ENCODE measurements around the gene SFI1.
A peak's percentile ranks its signal among the peaks of the same experiment; 100 is the strongest.
"Not testable (repeated sequence)": the region's sequence is repeated elsewhere in the genome, so short reads cannot be mapped to it uniquely, and the experiment has no call there.

Gene SFI1

GRCh38 chr22:31496007-31496734 lies at the start of gene SFI1:
TSS of gene SFI1 (plus strand) at chr22:31496536. CDS start at chr22:31508285, 11,749 bp downstream.
- peak; percentile 88 for DNase-seq

DNA sequence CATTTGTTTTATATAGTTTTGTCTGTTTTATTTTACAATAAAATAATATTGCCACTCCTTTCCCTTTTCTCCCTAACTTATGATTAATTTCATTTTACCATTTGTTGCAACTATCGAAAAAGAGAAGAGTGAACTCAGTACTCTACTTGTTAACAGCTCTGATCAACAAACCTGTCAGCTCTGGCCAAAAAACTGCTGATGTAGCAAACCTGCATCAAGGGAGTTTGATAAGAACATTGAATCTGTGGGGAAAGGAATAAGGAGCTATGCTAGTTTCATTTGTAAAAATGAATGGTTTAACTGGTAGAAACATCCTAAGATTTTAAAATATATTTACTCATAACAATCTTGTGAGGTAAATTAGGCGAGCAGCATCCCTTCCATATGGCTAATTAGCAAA lies 49.6 kb upstream of the SFI1 start:
- DNase-seq: no peak

GRCh38 chr22:31447337-31447736 lies 49.0 kb upstream of the SFI1 start:
- no peak for DNase-seq

DNA sequence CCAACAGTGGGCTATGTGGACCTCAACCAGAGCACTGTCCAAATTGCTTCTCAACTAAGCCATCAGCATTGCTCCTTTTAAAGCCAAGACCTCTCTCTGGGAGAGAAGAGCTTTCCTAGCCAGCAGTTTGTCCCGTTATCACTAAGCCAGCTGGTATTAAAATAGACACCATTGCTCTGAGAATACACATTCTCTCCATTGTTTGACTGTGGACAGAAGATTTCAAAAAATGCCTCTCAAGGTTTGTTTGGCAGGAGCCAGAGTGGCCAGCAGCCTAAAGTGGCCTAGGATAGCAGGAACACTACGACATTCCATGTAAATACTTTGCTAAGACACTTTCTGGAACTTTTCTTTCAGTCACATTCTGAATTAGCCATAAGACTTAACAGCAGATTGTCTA lies 48.0 kb upstream of the SFI1 start:
- DNase-seq: no peak

GRCh38 chr22:31449506-31449905 lies 46.8 kb upstream of the SFI1 start:
- no peak for DNase-seq

DNA sequence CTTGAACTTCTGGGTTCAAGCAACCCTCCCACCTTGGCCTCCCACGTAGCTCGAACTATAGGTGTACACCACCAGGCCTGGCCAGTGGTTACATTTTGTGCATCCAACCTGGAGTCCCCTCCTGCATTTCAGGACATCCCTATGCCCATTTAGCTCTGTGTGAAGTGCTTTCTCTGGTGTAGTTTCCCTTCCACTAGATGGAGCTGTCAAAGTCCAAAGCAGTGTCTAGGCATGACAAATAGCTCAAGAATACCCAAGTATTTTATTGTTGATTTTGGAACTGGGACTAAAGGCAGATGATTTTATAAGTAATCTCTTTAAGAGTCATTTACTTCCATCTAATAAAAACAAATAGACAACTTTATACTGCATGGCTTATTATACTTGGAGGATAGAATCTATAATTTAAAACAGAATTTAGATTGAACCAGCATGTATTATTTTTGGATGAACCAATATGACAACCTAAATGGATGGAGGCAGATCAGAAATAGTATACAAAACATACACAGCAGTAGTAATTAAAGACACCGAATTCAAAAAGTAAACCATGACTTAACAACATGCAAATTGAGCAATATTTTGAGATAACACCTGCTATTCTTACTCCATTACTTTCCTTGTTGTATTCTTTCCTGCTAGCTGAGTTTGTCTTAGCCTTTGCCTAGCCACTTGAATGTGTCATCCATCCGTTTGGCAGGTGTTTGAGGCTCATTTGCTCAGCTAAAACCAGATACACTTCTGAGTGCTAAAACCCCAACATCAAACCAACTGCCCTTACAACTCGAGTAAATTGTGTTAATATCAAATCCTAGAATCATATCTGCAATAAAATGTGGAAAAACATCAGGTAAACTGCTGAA lies 44.4 kb upstream of the SFI1 start:
- DNase-seq: no peak

- DNase-seq: no peak
These were observed 34.6 kb upstream of the SFI1 start for GRCh38 chr22:31461699-31462098.

DNA sequence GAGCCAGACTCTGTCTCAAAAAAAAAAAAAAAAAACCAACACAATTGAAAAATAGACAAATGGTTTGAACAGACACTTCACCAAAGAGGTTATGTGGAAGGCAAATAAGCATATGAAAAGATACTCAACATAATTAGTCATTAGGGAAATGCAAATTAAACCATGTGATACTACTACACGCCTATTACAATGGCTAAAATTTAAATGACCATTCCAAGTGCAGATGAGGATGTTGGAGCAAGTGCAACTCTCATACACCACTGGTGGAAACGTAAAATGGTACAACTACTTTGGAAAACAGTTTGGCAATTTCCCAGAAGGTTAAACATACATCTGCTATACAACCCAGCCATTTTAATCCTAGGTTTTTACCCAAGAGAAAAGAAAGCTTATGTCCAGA lies 31.0 kb upstream of the SFI1 start:
- DNase-seq: no peak

DNA sequence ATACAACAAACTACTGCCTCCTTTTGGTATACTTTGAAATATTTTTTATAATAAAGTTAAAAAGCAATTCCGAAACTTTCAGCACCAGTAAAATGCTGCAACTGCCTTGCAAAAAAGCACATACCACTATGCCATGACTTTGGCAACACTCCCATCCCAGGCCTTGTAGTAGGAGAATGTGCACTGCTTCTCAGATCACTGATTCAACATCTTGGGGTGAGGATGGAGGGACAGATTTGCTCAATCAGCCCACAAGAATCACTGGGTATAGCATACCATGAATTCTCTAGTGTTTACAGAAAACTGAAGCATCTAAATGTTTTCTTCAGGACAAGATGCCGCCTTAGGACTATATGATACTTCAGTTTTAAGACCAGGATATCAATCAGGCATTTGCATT lies 21.6 kb upstream of the SFI1 start:
- no peak for DNase-seq

DNA sequence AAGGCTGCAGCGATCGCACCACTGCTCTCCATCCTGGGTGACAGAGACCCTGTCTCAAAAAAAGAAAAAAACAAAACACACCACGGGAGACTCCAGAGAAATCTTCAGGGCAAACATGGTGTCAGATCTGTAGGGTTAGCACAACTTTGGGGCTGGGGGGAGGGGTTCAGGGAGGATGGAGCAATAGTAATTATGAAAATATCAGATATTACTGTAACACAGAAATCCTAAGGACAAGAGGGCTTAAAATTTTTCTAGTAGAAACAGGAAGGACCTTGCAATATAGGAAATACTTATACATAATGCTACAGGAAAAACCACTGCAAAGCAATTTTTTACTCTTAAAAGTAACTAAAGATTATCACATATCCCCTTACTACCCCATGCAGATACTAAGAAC lies 20.5 kb upstream of the SFI1 start:
- no peak for DNase-seq

DNA sequence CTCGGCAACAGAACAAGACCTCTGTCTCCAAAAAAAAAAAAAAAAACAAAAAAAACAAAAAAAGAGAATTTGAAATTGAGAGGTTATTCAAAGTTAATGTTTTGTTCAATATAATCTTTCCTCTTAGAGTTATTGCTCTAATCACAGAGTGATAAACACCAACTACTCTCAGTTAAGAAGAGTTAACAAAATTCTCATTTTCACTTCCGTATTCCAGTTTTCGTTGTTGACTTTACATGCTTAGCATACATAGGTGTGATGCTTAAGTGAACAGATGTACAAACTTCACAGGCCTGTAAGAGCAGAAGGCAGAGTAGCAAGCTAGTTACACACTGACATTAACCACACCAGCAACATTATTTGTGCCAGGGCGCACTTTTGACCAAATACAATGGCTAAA lies 19.0 kb upstream of the SFI1 start:
- no peak for DNase-seq

- DNase-seq: no peak
These were observed 15.2 kb upstream of the SFI1 start for GRCh38 chr22:31481129-31481528.

DNA sequence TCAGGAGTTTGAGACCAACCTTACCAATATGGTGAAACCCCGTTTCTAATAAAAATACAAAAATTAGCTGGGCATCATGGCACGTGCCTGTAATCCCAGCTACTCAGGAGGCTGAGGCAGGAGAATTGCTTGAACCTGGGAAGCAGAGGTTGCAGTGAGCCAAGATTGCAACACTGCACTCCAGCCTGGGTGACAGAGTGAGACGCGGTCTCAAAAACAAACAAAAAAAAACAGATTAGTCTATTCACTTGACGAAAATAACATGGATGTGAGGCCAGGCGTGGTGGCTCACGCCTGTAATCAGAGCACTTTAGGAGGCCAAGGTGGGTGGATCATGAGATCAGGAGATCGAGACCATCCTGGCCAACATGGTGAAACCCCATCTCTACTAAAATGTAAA lies 13.9 kb upstream of the SFI1 start:
- not testable (repeated sequence) for DNase-seq

DNA sequence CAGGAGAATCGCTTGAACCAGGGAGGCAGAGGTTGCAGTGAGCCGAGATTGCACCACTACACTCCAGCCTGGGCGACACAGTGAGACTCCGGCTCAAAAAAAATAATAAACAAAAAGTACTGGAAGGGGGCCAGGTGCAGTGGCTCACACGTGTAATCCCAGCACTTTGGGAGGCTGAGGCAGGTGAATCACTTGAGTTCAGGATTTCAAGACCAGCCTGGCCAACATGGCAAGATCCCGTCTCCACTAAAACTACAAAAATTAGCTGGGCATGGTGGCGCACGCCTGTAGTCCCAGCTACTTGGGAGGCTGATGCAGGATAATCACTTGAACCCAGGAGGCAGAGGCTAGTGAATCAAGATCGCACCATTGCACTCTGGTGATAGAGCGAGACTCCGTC lies 10.0 kb upstream of the SFI1 start:
- not testable (repeated sequence) for DNase-seq

- DNase-seq: no peak
These were observed 9.4 kb upstream of the SFI1 start for GRCh38 chr22:31486951-31487350.

DNA sequence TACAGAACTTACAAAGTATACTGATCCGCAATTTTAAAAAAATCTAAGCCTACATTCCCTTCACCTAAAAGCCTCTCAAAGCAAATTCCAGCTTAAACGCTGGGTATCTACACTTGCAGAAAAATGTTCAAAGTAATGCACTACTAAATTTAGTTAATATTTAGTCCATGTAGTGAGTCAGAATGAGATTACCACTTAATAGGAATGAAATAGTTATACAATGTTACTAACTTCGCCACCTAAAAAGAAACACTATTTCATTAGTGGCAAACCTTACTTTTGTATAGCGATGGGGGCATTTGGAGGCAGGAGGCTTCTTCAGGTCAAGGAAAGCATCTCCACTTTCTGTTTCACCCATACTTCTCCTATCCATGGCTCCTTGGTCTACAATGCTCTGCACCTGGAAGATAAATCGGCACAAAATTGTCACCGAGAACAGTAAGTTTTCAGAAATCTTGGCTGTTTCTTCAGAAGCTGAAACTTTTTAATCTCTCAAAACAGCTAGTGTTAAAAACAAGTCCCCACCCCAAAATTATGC lies 7.9 kb upstream of the SFI1 start:
- DNase-seq: no peak

DNA sequence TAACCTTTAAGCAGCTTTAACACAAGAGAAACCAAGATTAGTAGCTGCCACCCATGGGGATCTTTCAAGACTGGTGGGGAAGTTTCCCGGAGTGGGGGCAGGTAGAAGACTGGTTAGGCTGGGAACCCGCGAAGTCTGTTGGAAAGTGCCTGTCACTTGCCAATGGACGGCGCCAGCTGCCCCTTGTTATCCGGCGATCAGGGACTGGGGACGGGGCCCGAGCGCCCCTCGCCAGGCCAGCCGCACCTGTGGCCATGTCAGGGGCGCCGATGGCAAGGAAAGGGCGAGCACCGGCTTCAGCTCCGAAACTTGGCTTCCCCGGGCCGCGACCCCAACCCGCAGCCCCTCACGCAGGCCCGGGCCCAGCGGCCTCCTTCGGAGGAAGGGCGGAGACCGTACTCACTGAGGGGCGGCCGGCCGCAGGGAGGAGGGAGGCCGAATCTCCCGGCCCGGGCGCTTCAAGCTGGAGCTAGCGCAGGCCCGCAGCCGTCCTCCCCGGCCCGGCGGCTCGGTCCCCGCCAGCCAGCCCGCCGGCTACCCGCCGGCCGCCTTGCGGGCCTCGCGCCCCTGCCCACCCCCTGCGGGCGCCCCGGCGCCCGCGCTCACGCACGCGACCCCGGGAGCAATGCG lies 7.2 kb upstream of the SFI1 start:
- peak; percentile 34 for DNase-seq

GRCh38 chr22:31489632-31490495 lies 6.5 kb upstream of the SFI1 start, which contains the start of gene EIF4ENIF1:
TSS of gene EIF4ENIF1 (minus strand) at chr22:31489842. CDS start at chr22:31488718, 1,124 bp downstream.
- peak; percentile 86 for DNase-seq

DNA sequence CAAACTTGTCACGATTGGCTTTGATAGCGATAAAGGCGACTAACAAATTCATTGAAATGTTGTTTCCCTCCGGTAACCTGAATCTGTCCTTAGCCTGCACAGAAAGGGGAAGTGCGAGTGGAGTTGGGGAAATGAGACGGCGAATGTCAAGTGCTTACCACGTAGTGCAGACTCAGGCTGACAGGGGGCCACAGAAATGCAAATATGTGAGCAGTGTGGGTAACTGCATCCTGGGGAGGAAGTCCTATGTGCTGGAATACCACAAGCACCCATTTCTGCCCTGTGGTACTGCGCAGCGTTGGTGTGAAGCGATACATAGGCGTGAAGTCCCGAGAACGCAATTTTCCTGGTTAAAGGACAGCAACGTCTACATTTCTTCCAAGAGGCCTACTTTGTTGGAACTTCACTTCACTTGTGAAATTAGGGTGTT lies 5.8 kb upstream of the SFI1 start:
- DNase-seq: peak; percentile 5

GRCh38 chr22:31491218-31491962 lies 4.9 kb upstream of the SFI1 start:
- DNase-seq: peak; percentile 52

GRCh38 chr22:31492151-31492550 lies 4.2 kb upstream of the SFI1 start:
- no peak for DNase-seq

GRCh38 chr22:31493355-31493754 lies 3.0 kb upstream of the SFI1 start:
- not testable (repeated sequence) for DNase-seq

Measured in NCI-H2171 (cell line).